Adrenal gland (tissue), 12 donors: ENCODE results near the gene CSK. TPM values are rescaled to one million over a fixed set of nuclear protein-coding genes. Genes with fewer than 3 reads are reported as not detected.

Experiments
- DNase-seq, 7 donors: peaks; one replicate each; pipeline ENCODE4 v3.0.0-alpha.2; 2019 to 2020
- H3K27ac ChIP-seq, 5 donors: fragments of 200-600 bp; sonication (generic) in 4 of 5; 1 replicate in 3 of 5; 2 replicates in 2 of 5; pipeline versions ENCODE4 v1.5.1 to v1.8.0; 2016 to 2020; ENCODE audit warnings: mild to moderate bottlenecking in 1 of 5
- H3K27me3 ChIP-seq: fragments of 200-600 bp; 2 replicates; pipeline ENCODE4 v1.8.0; 2021
- H3K36me3 ChIP-seq, 2 donors: fragments of 200-600 bp; replicated peaks in 1 of 2; 1 replicate in 1 of 2; 2 replicates in 1 of 2; pipeline versions ENCODE4 v1.5.1 to v1.8.0; 2018 to 2022
- H3K4me1 ChIP-seq, 2 donors: fragments of 200-600 bp; replicated peaks in 1 of 2; 1 replicate in 1 of 2; 2 replicates in 1 of 2; pipeline versions ENCODE4 v1.5.1 to v1.8.0; 2018 to 2021
- H3K4me3 ChIP-seq, 4 donors: fragments of 200-600 bp; sonication (generic) in 3 of 4; one replicate each; pipeline ENCODE4 v1.5.1; 2016 to 2018
- H3K9me3 ChIP-seq, 3 donors: fragments of 200-600 bp; sonication (generic) in 1 of 3; replicated peaks in 1 of 3; 1 replicate in 2 of 3; 2 replicates in 1 of 3; pipeline versions ENCODE4 v1.5.1 to v1.8.0; 2016 to 2021
- CTCF ChIP-seq, 6 experiments: fragments of 450-650 bp in 4 of 6; fragments of 200-600 bp in 2 of 6; sonication (generic) in 1 of 6; IDR thresholded peaks; 1 replicate in 5 of 6; 2 replicates in 1 of 6; pipeline versions ENCODE4 v1.5.1 to v1.8.0; 2016 to 2021; ENCODE audit warnings: antibody characterized with exemption in 6 of 6, mild to moderate bottlenecking in 2 of 6, moderate library complexity in 1 of 6
- POLR2A ChIP-seq, 2 donors: fragments of 450-650 bp; IDR thresholded peaks; one replicate each; pipeline ENCODE4 v1.6.1; 2017; ENCODE audit warnings: antibody characterized with exemption in 2 of 2, mild to moderate bottlenecking in 2 of 2, moderate library complexity in 1 of 2
- WGBS, 4 donors: extraction: QIAGEN DNeasy Blood & Tissue Kit in 2 of 4; methylation state at CpG; one replicate each; pipeline versions ENCODE4 v1.1.5 to v1.1.7; 2013 to 2017; 5-methylcytosine and 5-hydroxymethylcytosine counted together
- intact Hi-C, 2 donors: fragments of 100-400 bp; cut with DNase I; formaldehyde crosslinking; loops; one replicate each; pipeline versions ENCODE4 v1.14.1 to v1.15.0; 2022 to 2023
- polyA plus RNA-seq, 3 donors: library from polyadenylated mRNA; stranded (reverse); fragments of 200-250 nt in 2 of 3; fragments of 350-450 nt in 1 of 3; fragmentation: Illumina TruSeq in 1 of 3; extraction: RNeasy Lipid Tissue Mini Kit (QIAGEN cat#74804) in 1 of 3; gene quantifications; one replicate each; pipeline ENCODE4 v1.2.3, GENCODE V29; 2013 to 2014
- total RNA-seq, 9 donors: library from RNA; depleted of rRNA in 4 of 9; stranded (reverse); fragments of >200 nt in 4 of 9; fragments of 120-200 nt in 1 of 9; fragmentation: NEBNext Ultra II Directional in 1 of 9; extraction: Animal tissue kit (Norgen Biotek cat#: 25700) in 1 of 9; gene quantifications; one replicate each; pipeline versions ENCODE4 v1.1.0 to v1.2.4, GENCODE V29; 2013 to 2023
- donor health status: healthy with polysubstance abuse.
- donor health status: Bipolar disorder and iron deficiency.
- donor health status: DM: yes; HTN: yes; CAD: no.
- donor health status: DM: no; HTN: no; CAD: no.
- donor health status: DM: no; HTN: no; CAD: no.
- donor health status: DM: yes; HTN: yes; CAD: no.

Gene CSK
- total and polyA plus RNA-seq, 12 donors: 10.9 to 59.4 (median 27.6) TPM

GRCh38 chr15:74812533-74812932 lies 30.7 kb downstream of the CSK start, which contains the start of gene LMAN1L:
Gene LMAN1L, plus strand, starts transcription at chr15:74812835. Its CDS starts 20 bp downstream, at chr15:74812855.
- H3K36me3 ChIP-seq: no peaks in the 10 kb centered on the region
- TF ChIP-seq POLR2A (IDR thresholded peaks at IDR 0.05) (no peak), CTCF (IDR thresholded peaks at IDR 0.05) (no peak)
- H3K4me1 ChIP-seq: peaks cover 20 to 35% of the 10 kb centered on the region in 2 donors
- peak within 1 kb of the TSS in 1 of 5 donors; percentile 34 for H3K27ac ChIP-seq
- H3K4me3 ChIP-seq: no peak within 1 kb of the TSS
- H3K9me3 ChIP-seq: no peaks in the 10 kb centered on the region
- DNase-seq: no peak
- intact Hi-C loops: no loop called here
- H3K27me3 ChIP-seq: no peaks in the 10 kb centered on the region
- whole genome bisulfite sequencing, 4 donors: 74 to 86% (median 78%) methylated on average over 7 to 12 of the region's 12 CpGs

GRCh38 chr15:74815121-74815934 lies 33.4 kb downstream of the CSK start:
- Histone ChIP-seq H3K9me3 (no peaks in the 10 kb centered on the region), H3K4me3 (no peak overlapping the region), H3K4me1 (peaks cover 30 to 48% of the 10 kb centered on the region in 2 donors), H3K27ac (peak overlapping the region; percentile 17 to 91 (median 56)), H3K27me3 (no peaks in the 10 kb centered on the region), H3K36me3 (no peaks in the 10 kb centered on the region)
- intact Hi-C loops: no loop called here
- TF ChIP-seq POLR2A (IDR thresholded peaks at IDR 0.05) (peak in 1 of 2 donors; percentile 19), CTCF (IDR thresholded peaks at IDR 0.05) (no peak)
- DNase-seq: peak; percentile 82 to 88 (median 85)
- WGBS, 4 donors: 51 to 62% (median 56%) methylated on average over 10 of the region's 10 CpGs

GRCh38 chr15:74815961-74816360 lies 34.1 kb downstream of the CSK start:
- 52 to 77% (median 71%) methylated on average over 5 to 15 of the region's 15 CpGs for WGBS, 4 donors
- peak in 6 of 7 donors; percentile 38 to 62 (median 60) for DNase-seq
- Histone ChIP-seq H3K4me3 (no peak overlapping the region), H3K9me3 (no peaks in the 10 kb centered on the region), H3K36me3 (no peaks in the 10 kb centered on the region), H3K27me3 (no peaks in the 10 kb centered on the region), H3K4me1 (peaks cover 30 to 48% of the 10 kb centered on the region in 2 donors), H3K27ac (peak overlapping the region; percentile 17 to 91 (median 56))
- TF ChIP-seq CTCF (IDR thresholded peaks at IDR 0.05) (no peak), POLR2A (IDR thresholded peaks at IDR 0.05) (no peak)
- intact Hi-C loops: no loop called here

GRCh38 chr15:74816624-74817369 lies 34.9 kb downstream of the CSK start:
- TF ChIP-seq POLR2A (IDR thresholded peaks at IDR 0.05) (no peak), CTCF (IDR thresholded peaks at IDR 0.05) (no peak)
- intact Hi-C loops: no loop called here
- peaks cover 30 to 48% of the 10 kb centered on the region in 2 donors for H3K4me1 ChIP-seq
- peak in 1 of 7 donors; percentile 27 for DNase-seq
- H3K27me3 ChIP-seq: no peaks in the 10 kb centered on the region
- peak overlapping the region; percentile 20 to 91 (median 66) for H3K27ac ChIP-seq
- no peaks in the 10 kb centered on the region for H3K9me3 ChIP-seq
- 49 to 54% (median 50%) methylated on average over 10 to 19 of the region's 19 CpGs for WGBS, 4 donors
- H3K36me3 ChIP-seq: no peaks in the 10 kb centered on the region
- no peak overlapping the region for H3K4me3 ChIP-seq
